Aorta (tissue), 5 donors: ENCODE results near the gene PDE2A. TPM values are rescaled to one million over a fixed set of nuclear protein-coding genes. Genes with fewer than 3 reads are reported as not detected.

Experiments used
- ATAC-seq: fragments of 200-7000 bp; cut with Tn5 transposase; one replicate; pipeline ENCODE4 v1.9.1; 2022; ENCODE audit warnings: moderate library complexity; ENCODE audit not compliant: low FRiP score
- DNase-seq, 2 donors: peaks; one replicate each; pipeline ENCODE4 v3.0.0-alpha.2; 2020
- H3K27ac ChIP-seq, 2 donors: one replicate each; pipeline ENCODE4 v1.5.1; 2013; ENCODE audit warnings: low read length in 2 of 2, mild to moderate bottlenecking in 2 of 2, moderate library complexity in 2 of 2, control low read depth in 1 of 2, inconsistent platforms in 1 of 2, low read depth in 1 of 2
- H3K27me3 ChIP-seq, 2 donors: one replicate each; pipeline ENCODE4 v1.6.1; 2013; ENCODE audit warnings: control low read depth in 1 of 2, low read length in 1 of 2, mild to moderate bottlenecking in 1 of 2, moderate library complexity in 1 of 2; ENCODE audit not compliant: insufficient read depth in 2 of 2, control insufficient read depth in 1 of 2
- H3K36me3 ChIP-seq, 2 donors: one replicate each; pipeline ENCODE4 v1.6.1; 2013; ENCODE audit warnings: control low read depth in 1 of 2, low read length in 1 of 2, mild to moderate bottlenecking in 1 of 2; ENCODE audit not compliant: insufficient read depth in 2 of 2, control insufficient read depth in 1 of 2
- H3K4me1 ChIP-seq, 2 donors: one replicate each; pipeline ENCODE4 v1.6.1; 2013; ENCODE audit warnings: low read length in 2 of 2, control low read depth in 1 of 2, mild to moderate bottlenecking in 1 of 2, moderate library complexity in 1 of 2; ENCODE audit not compliant: insufficient read depth in 2 of 2, control insufficient read depth in 1 of 2
- H3K4me3 ChIP-seq, 2 donors: one replicate each; pipeline ENCODE4 v1.5.1; 2013; ENCODE audit warnings: low read length in 2 of 2, control low read depth in 1 of 2, mild to moderate bottlenecking in 1 of 2
- H3K9me3 ChIP-seq: one replicate; pipeline ENCODE4 v1.6.1; 2013; ENCODE audit warnings: mild to moderate bottlenecking, low read length; ENCODE audit not compliant: control insufficient read depth
- WGBS, 2 donors: extraction: QIAGEN DNeasy Blood & Tissue Kit; methylation state at CpG; one replicate each; pipeline ENCODE4 v1.1.7; 2013; 5-methylcytosine and 5-hydroxymethylcytosine counted together
- intact Hi-C, 2 donors: fragments of 100-400 bp; cut with DNase I; formaldehyde crosslinking; loops; one replicate each; pipeline versions ENCODE4 v1.14.2 to v1.15.0; 2022
- polyA plus RNA-seq, 2 donors: library from polyadenylated mRNA; stranded (reverse); fragments of 200-250 nt; gene quantifications; one replicate each; pipeline ENCODE4 v1.2.3, GENCODE V29; 2013
- total RNA-seq, 2 donors: library from RNA; stranded (reverse); fragmentation: NEBNext Ultra II Directional; extraction: Animal tissue kit (Norgen Biotek cat#: 25700); gene quantifications; one replicate each; pipeline ENCODE4 v1.2.1, GENCODE V29; 2021
- donor health status: healthy with polysubstance abuse.
- donor health status: Bipolar disorder and iron deficiency.
- donor health status: DM: no; HTN: no; CAD: no.
- donor health status: DM: no; HTN: no; CAD: no.
- donor health status: DM: yes; HTN: yes; CAD: no.

Gene PDE2A
- total and polyA plus RNA-seq, 4 donors, result 0.38 to 80.8 (median 27.2) TPM

DNA sequence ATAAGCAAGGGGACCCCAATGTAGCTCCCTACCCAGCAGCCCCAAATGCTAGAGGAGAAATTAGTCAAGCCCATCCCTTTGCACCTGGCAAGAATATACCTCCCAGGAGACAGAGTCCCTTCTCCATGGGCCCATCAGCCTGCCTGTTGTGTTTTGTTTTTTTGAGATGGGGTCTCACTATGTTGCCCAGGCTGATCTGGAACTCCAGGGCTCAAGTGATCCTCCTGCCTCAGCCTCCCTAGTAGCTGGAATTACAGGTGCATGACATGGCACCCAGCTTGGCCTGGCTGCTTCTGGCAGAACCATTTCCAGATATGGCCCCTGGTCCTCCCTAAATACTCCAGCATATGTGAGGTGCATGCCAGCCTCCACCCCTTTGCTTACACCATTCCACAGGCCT, 22.1 kb downstream of the PDE2A start:
- intact Hi-C loops, result no loop called here
- no peak for DNase-seq

DNA sequence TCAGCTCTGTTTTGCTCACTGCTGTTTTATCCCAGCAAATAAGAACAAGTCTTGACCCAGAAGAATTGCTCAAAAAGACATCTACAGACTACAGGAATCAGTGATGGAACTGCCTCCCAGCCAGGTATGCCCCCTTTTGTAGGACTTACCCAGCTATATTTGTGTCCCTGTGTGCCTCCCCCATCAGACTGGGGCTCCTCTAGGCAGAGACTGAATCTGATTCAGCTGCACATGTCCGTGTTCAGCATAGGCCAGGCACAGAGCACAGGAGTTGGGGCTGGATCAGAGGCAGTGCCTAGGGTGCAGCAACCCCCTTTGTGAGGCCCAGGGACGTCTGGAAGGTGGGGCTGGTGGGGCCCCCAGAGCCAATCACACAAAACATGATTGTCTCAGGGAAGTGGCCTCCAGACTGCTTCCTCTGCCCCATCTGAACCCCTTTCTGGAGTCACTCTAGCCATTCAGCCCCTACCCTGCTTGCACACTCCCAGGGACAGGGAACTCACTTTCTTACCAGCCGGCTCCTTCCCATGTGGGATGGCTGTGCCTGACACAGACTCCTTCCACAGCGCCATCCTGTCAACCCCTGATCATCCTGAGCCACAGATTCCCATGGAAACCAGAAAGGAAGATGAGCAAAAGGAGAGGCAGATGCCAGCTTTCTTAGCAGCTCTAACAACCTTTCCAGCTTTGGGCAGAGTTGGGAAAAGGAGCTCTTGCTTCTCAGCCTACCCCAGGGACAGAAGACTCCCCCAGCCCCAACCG, 24.8 kb downstream of the PDE2A start:
- intact Hi-C loops, result no loop called here
- Histone ChIP-seq H3K4me3 (no peak overlapping the region), H3K27ac (no peak overlapping the region), H3K9me3 (no peaks in the 10 kb centered on the region), H3K36me3 (no peaks in the 10 kb centered on the region), H3K27me3 (no peaks in the 10 kb centered on the region), H3K4me1 (no peaks in the 10 kb centered on the region)
- no peak for ATAC-seq
- 73 to 75% methylated on average over 5 of the region's 5 CpGs for WGBS, 2 donors
- no peak for DNase-seq

More for the DNA sequence above, 22.1 kb downstream of the PDE2A start:
- H3K9me3 ChIP-seq, result no peaks in the 10 kb centered on the region
- H3K36me3 ChIP-seq, result no peaks in the 10 kb centered on the region
- H3K27me3 ChIP-seq, result no peaks in the 10 kb centered on the region
- no peaks in the 10 kb centered on the region for H3K4me1 ChIP-seq
- H3K4me3 ChIP-seq, result no peak overlapping the region
- no peak for ATAC-seq
- no peak overlapping the region for H3K27ac ChIP-seq

DNA sequence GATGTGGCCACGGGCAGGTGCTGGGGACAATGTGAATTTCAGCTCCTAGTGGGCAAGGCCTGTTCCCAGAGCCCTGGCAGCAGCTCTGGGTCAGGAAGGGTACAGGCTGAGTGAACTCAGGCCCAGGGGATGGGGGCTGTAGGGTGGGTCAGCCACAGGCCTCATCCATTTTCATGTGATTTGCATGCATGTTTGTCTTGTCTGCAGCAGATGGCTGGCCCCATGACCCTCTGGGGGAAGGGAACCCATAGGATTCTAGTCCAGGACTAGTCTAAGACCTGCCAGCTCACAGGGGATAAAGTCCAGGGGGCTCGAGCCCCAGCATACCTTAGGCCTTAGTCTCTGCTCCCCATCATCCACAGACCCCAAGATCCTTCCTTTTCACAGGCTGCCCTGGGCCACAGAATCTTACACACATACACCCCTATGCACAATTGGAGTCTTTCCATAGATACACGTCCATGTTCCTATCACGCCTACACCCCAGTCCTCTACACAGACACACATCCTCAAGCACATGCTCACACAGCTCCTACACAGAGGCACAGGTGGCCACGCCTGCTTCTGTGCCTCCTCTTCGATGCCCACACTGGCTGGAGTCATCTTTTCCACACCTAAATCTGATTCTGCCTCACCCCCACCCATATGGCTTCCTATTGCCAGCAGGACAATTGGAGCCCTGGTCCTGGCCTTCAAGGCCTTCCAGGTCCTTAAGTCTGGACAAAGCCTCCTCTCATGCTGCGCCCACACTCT, 25.7 kb downstream of the PDE2A start:
- Histone ChIP-seq H3K36me3 (no peaks in the 10 kb centered on the region), H3K4me1 (no peaks in the 10 kb centered on the region), H3K9me3 (no peaks in the 10 kb centered on the region), H3K4me3 (no peak overlapping the region), H3K27ac (no peak overlapping the region), H3K27me3 (no peaks in the 10 kb centered on the region)
- 90 to 94% methylated on average over 7 of the region's 7 CpGs for WGBS, 2 donors
- intact Hi-C loops, result no loop called here
- ATAC-seq, result no peak
- DNase-seq, result no peak

GRCh38 chr11:72647882-72648281, 26.3 kb downstream of the PDE2A start:
- no peaks in the 10 kb centered on the region for H3K9me3 ChIP-seq
- WGBS, 2 donors, result 87 to 90% methylated on average over 4 of the region's 4 CpGs
- no peak overlapping the region for H3K27ac ChIP-seq
- no peaks in the 10 kb centered on the region for H3K36me3 ChIP-seq
- ATAC-seq (no peak), DNase-seq (no peak)
- intact Hi-C loops, result no loop called here
- H3K4me1 ChIP-seq, result no peaks in the 10 kb centered on the region
- no peak overlapping the region for H3K4me3 ChIP-seq
- no peaks in the 10 kb centered on the region for H3K27me3 ChIP-seq

- WGBS, 2 donors, result 72 to 88% methylated on average over 2 of the region's 2 CpGs
- Histone ChIP-seq H3K9me3 (no peaks in the 10 kb centered on the region), H3K27me3 (no peaks in the 10 kb centered on the region), H3K4me1 (no peaks in the 10 kb centered on the region), H3K36me3 (no peaks in the 10 kb centered on the region), H3K4me3 (no peak overlapping the region), H3K27ac (no peak overlapping the region)
- ATAC-seq (no peak), DNase-seq (no peak)
- intact Hi-C loops, result no loop called here
Measured at GRCh38 chr11:72646472-72646871, 27.8 kb downstream of the PDE2A start.

- H3K4me1 ChIP-seq, result no peaks in the 10 kb centered on the region
- no peaks in the 10 kb centered on the region for H3K36me3 ChIP-seq
- intact Hi-C loops, result no loop called here
- H3K27ac ChIP-seq, result no peak overlapping the region
- H3K9me3 ChIP-seq, result no peaks in the 10 kb centered on the region
- H3K4me3 ChIP-seq, result no peak overlapping the region
- H3K27me3 ChIP-seq, result no peaks in the 10 kb centered on the region
- no peak for DNase-seq
- 86 to 88% methylated on average over 3 of the region's 3 CpGs for WGBS, 2 donors
- ATAC-seq, result no peak
Measured at GRCh38 chr11:72646024-72646423, 28.2 kb downstream of the PDE2A start.

DNA sequence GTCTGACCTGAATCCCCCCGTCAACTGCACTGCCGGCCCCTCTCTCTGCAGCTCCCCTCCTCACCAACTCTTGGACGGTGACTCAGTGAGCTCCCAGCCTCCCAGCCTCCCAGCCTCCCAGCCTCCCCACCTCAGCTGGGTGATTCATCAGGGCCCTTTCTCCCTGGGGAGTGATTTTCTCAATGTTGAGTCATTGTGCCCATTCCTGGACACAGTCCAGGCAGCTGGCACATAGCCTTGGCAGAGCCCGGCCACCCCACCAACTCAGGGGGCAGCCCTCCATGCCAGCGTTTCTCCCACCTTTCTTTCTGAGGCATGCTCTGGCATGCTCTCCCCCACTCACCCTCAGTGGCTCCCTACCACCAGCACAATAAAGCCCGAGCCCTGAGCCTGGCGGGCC, 30.7 kb downstream of the PDE2A start:
- Histone ChIP-seq H3K4me1 (no peaks in the 10 kb centered on the region), H3K4me3 (no peak overlapping the region), H3K9me3 (no peaks in the 10 kb centered on the region), H3K27ac (no peak overlapping the region), H3K36me3 (no peaks in the 10 kb centered on the region), H3K27me3 (no peaks in the 10 kb centered on the region)
- DNase-seq (peak; percentile 72 to 90), ATAC-seq (no peak)
- WGBS, 2 donors, result 45 to 55% methylated on average over 7 of the region's 7 CpGs
- intact Hi-C loops, result loop anchor here (2.0 to 5.0 kb wide), 3 partner anchors 41 to 59 kb away; no protein-coding TSS in a partner anchor

DNA sequence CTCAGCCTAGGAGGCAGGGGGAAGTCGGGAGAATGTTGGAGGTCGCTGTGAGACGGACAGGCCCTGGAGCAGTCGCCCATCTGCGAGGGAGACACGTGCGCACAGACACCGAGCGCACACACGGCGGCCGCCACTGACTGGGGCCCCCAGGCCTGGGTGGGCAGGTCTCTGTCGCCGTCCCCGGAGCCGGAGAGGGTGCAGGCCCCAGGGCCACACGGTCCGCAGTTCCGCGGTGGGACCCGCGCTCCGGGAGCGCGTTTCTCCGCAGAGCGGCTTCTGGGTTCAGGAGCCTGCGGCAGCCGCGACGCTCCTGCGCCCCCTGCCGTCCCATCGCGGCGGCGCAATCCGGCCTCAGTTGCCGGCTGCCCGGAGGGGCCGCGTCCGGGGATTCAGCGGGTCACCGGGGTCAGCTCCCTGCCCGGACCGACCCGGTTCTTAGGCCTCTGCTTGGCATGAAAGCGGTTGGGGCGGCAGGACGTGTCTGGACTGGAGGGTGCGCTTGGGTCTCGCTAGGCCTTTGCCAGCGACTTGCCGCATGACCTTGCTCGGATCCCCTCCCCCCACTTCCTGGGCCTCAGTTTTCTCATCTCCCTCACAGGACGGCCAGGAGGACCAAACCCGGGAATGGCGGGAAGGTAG, 31.2 kb downstream of the PDE2A start:
- 2% methylated on average over 45 to 59 of the region's 59 CpGs for WGBS, 2 donors
- Histone ChIP-seq H3K4me3 (peak overlapping the region; percentile 12 to 15), H3K27me3 (no peaks in the 10 kb centered on the region), H3K4me1 (no peaks in the 10 kb centered on the region), H3K36me3 (no peaks in the 10 kb centered on the region), H3K9me3 (no peaks in the 10 kb centered on the region), H3K27ac (no peak overlapping the region)
- peak; percentile 71 to 90 for DNase-seq
- ATAC-seq, result peak; percentile 83
- intact Hi-C loops, result loop anchor here (2.0 to 5.0 kb wide), 3 partner anchors 41 to 58 kb away; no protein-coding TSS in a partner anchor
